SKM-1 (cell line): ENCODE results near the gene XDH.
A peak's percentile ranks its signal among the peaks of the same experiment; 100 is the strongest.

Experiments
- DNase-seq: peaks from one replicate; lab custom pipeline; 2025; ENCODE audit not compliant: unreplicated experiment; lab: John Stamatoyannopoulos, UW

Gene XDH

DNA sequence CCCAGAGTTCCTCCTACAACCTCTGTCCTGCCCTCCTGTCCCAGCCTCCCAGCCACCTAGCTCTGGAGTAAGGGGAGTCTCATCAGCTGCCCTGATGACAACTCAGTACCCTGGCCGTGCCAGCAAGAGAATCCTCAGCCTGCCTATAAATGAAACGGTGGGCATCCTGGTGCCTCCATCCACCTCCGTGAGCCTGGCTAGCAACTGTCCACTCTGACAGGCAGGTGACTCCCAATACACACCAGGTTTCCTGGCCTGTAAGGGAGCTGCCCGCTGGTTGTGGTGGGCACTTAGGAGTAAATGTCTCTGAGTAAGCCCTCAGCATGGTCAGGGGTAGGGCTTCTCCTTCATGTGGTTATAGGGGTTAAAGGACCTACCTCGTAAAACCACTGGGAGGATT is 81.5 kb downstream of the XDH start:
- no peak for DNase-seq

DNA sequence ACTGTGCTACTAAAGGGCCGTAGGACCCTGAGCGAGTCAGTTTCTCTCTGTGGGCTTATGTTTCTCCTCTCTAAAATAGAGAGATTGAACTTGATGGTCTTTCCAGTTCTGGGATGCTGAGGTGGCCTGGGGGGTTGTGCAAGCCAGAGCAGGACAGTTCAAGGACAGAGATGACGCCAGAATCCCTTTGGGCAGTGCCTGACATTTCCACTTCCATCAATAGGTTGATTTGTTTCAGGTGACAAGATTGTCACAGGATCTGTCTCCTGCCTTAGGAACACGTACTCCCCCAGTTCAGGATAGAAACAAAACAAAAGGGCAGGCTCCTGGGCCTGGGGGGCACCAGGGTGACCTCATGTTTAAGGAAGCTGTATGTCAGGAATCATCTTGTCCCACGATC is 82.0 kb downstream of the XDH start:
- DNase-seq = no peak

DNA sequence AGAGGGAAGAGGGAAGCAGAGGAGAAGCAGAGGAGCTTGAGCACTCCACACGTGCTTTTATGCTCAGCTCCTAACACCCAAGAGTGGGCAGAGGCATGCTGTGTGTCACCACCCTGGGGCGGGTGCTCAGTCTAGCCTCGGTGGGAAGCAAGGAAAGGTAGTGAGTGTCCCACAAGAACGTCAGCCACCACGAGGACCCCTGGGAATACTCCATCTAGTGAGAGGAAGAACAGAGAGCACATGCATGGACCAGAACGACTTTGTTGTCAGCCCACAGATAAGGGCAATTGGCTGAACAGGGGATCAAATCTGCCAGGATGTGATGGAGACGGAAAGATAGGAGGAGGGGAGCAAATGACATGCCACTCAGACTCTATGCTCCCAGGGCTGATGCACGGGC is 83.4 kb downstream of the XDH start:
- DNase-seq = no peak

DNA sequence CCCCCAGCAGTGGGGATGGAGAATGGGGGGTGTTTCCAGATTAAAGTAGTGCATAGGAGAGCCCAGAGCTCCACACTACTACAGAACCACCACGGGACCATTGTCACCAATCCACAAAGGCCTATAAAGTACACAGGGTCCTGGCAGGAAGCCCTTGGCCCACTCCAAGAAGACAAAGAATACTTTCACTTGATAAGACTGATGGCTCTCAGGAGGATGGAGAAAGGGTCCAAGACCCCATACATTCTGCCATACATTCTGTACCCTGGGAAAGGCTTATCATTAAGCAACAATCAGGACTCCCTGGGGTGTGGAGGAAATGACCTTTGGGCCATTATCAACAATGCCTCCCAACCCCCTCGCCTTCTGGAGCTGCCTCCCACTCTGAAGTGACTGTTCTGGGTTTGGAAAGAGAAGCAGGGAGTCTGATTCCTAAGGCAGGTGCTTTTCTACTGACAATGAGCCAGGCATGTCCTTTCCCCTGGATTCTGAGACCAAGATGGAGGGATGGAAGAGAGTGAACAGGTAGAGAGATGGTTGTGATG is 85.4 kb downstream of the XDH start:
- DNase-seq = no peak

DNA sequence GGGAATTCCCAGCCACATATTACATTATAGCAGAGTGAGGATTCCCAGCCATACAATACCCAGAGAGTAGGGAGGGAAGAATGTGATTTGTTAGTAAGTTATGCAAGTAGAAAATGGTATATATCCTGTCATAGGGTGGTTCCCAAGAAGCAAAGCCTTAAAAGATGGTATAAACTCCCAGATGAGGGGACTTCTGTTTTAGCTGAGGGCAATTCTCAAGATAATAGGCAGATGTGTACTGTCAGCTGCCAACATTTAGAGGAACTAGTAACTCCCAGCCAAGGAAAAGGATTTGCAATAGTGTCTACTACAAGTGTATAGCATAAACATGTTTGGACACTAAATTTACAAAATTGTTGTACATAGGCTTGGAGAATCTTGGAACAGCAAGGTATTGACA is 86.5 kb downstream of the XDH start:
- DNase-seq = no peak

DNA sequence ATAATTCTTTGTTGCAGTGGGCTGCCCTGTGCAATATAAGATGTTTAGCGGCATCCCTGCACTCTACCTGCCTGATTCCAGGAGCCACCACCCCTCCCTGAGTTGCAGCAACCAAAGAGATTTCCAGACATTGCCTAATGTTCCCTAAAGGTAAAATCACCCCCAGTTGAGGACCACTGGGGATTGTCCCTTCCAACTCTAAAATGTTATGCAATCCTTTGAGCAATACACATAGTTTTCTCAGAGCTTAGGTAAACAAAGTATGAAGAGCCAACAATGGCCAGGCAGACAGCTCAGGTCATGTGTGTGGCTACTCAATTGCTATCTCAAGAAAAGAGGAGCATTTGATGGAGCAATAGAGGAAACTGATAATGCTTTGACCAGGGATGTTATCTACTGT is 87.0 kb downstream of the XDH start:
- DNase-seq = no peak

DNA sequence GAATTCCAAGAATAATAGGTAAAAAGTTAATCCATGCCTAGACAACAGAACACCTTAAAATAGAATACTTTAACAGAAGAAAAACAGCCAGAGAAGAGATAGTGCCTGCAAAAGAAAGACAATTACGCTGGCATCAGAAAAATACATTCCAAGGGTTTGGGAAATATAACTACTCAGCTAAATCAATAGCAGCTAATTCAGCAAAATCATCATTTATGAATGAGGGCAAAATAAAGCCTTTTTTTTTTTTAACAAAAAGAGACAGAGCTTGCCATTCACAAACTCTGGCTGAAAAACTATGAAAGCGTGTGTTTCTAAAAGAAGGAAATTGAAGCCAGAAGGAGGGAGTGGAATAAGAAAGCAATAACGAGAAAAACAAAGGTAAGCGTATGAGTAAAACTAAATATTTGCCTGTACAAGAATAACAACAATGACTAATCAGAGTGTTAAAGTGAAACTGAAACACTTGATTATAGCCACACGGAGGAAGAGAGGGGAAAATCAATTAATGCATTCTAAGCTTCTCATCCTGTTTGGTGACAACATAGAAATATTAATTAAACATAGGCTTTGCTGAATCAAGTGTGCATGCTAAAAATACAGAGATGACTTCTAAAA is 90.4 kb downstream of the XDH start:
- no peak for DNase-seq

DNA sequence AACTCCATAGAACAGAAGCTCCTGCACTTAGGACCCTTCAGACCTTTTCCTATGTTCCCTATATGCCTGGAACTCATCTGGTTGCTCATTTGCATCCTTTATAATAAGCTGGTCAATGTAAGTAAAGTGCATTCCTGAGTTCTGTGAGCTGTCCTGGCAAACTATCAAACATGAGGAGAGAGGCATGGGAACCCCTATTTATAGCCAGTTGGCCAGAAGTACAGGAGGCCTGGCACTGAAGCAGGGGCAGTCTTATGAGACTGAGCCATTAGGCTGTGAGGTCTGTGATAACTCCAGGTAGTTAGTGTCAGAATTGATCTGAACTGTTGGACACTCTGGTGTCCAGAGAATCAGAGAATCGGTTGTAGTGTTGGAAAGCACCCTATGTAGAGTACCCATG is 92.2 kb downstream of the XDH start:
- DNase-seq = no peak

DNA sequence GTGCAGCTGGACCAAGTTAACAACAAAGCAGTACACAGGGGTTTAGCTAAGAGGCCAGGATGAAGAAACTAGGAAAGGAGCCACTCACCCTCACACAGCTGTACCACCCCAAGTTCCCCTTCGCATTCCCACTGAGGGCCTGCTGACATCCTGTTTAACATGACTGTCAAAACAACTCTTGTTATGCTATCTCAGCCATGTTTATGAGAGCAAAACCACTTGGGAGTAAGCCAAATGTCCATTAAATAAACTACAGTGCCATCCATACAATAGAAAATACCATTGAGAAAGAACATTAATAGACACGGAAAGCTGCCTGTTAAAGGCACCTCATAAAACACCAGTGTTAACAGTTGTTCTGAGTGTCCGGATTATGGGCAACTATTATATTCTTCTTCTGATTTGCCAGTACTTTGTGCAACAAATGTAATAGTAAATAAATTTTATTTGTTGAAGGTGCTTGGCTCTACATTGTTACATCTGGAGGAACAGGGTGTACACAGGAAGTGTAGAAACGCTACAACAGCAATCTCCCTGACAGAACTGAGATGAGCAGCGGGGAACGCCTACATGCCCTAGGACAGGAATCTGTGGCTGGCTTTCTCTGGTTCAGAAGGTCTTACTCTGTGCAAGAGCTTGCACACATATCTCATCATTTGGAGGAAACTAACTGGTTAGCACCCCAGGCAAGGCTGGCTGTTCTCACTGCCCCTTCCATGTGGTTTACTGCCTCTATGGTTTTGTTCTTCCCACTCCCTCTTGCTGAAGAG is 95.0 kb downstream of the XDH start:
- peak; percentile 65 for DNase-seq

DNA sequence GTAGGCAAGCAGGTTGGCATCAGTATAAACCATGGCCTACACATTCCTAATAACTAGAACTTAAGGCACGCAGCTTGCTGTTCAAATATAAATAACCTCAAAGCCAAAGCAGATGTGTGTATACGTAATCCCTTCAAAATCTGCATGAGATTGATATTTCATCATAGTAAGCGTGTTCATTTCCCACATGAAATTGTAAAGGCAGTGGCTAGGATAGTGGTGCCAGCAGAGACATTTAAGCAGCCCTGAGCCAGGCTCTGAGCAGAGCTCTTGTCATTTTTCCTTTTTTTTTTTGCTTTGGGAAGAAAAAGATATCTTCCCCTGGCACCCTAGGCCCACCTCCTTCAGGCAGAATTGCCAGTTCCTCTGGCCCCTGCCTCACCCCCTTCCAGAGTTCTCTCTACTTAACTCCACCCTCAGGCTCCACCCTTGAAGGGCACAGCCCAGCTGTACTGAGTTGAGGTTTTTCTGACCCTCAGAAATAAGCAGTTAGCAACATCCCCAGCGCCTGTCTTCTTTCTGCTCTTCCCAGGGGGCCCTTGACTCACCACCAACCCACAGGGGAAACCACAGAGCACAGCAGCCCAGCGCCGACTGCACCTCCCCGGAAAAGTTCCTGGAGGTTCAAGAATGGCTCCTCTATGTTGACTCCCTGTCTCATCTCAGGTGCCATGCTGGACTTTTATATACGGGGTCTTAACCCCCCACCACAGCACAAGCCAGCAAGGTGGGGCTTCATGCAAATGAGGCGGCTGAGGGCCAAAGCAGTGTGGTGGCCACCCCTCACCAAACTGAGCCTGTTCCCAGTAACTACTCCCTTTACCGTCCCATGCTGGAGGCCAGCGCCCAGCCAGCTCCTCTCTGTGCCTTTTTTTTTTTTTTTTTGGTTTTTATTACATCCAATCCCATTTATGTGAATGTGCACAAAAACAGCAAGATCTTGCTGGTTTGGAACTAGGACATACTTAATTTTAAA is 95.9 kb downstream of the XDH start:
- DNase-seq = peak; percentile 82

DNA sequence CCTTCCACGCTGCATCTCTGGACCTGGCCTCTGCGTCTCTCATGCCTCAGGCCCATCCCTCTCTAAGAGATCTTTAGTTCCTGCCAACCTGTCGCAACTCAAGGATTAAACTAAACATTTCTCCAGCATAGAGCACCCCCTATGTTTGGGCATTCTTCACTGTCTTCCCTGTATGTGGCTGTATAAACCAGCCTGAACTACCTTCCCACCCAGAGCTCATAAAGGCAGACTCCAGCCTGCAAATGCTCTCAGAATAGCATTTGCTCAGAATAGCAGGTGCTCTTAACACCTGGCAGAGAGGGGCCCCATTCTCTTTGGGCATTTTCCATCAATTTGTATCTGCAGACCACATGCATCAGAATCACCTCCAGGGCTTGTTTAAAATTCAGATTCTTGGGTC is 97.1 kb downstream of the XDH start:
- no peak for DNase-seq

DNA sequence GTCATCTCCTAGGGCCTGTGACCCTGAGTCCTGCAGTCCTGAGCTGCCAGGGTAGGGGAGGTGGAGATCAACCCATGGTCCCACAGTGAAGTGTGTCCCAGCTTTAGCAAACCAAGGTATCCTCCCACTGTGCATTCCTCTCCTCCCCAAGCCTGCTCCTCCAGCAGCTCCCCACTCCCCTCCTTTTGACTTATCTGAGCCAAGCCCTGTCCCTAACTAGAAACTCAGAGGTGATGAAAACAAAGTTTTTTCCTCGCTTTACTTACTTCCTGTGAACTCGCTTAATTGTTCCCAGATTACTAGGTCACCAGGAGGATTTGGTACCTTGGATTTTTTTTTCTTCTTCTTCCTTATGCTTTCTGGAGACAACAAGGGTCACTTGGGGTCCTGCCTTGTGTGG is 99.8 kb downstream of the XDH start:
- no peak for DNase-seq

DNA sequence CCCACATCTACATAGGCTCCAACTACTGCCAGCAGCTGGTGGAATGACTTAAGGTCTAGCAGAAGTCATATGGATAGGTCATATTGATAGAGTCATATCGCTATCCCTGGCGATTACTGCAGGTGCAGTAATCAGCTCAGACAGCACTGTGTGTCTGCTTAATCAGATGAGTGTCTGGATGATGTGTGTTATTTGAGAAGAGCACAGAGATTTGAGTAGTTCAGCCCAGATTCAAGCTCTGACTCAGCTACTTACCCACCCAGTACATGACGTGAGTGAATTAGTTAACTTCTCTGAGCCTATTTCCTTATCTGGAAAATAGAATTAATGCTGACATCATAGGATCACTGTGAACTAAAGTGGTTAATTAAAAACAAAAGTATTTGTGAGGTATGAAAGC is 101.6 kb downstream of the XDH start:
- no peak for DNase-seq

DNA sequence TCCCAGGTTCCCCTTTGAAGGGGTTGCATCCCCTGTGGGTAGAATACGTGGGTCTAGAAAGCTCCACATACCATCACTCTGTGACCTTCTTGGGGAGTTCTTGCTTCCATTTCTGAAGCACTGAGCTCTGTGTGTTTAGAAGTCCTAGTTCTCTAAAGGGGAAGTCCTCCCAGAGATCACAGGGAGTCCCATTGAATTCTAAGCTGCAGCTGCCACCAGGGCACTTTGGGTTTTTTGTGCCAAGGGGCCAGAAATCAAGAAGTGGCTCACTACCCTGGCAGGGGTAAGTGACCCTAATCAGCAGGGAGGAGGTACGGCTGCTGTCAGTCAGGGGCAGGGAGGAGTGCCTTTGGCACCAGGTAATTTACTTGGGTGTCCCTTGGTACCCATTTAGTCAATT is 109.7 kb downstream of the XDH start:
- no peak for DNase-seq

DNA sequence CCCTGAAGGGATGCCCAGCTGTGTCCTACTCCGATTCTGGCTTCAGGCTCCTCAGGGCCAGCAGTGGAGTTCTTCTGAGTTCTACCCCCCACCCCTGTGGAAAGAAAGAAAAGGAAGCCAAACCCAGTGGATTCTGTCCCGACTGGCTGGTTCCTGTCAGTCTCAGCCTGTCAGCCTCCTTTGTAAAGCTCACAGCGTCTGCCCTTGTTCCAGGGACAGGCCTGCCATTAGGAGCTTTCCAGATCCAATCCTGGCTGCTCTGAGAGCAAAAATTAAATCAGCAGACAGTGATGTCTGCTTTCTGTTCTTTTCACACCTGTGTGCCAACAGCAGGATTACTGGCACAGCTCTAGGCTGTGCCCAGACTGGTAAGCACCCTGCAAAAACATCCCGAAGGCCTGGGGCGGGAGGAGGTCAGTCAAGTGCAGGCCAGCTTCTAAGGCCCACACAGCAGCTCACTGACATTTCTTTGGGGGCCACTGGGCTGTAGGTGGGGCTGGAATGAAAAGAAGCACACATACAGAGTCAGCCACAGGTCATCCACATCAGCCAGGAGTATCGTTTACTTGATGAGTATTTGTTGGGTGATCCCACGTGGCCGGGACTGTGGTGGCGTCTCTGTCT is 111.5 kb downstream of the XDH start:
- DNase-seq = no peak

DNA sequence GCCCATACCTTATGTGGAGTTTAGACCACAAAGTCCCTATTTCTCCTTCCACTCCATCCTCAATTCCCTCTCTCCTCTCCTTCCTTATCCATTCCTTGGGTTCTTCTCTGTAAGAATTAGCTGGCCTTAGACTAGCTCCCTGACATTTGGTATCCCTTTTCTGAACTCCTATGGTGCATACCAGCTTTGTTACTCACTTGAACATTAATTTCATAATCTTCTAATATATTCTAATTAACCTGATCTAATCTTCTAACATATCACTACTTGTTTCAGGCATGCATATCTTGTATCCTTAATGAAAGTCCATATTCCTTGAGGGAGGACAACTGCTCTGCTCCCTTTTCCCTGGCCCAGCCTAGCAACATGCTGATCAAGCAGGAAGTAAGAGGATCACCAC is 114.2 kb downstream of the XDH start:
- no peak for DNase-seq

DNA sequence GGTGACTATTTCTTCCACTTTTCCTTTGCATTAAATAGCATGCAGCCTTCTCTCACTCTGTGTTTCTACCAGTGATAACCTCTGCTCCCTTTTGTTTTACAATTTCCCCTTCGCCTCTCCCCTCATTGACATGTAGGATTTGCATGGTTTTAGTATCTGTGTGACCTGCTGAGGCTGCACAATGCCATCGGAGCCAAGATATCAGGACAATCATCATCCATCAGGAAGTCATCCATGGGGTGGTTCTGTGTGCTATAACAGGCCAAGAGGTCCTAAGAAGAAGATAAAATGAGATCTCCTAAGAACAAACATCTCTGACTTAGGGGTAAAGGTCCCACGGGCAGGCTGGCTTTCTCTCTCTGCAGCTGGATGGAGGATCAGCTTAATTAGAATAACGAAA is 115.0 kb downstream of the XDH start:
- DNase-seq = no peak

DNA sequence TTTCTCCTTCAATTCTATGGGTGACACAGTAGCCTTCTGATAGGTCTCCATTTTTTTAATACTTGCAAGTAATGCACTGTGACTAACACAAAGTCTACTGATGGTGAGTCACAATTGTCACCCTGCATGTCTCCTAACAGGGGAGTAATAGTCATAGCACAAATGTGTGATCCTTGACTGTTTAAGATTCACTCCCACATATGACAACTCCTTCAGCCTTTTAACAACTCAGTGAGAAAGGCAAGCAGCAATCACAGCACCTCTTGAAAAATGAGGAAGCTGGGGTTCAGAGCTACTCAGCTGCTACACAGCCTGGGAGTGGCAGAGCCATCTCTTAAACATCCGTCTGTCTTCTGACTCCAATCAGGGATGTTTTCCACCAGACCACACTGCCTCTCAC is 116.8 kb downstream of the XDH start:
- DNase-seq = no peak

DNA sequence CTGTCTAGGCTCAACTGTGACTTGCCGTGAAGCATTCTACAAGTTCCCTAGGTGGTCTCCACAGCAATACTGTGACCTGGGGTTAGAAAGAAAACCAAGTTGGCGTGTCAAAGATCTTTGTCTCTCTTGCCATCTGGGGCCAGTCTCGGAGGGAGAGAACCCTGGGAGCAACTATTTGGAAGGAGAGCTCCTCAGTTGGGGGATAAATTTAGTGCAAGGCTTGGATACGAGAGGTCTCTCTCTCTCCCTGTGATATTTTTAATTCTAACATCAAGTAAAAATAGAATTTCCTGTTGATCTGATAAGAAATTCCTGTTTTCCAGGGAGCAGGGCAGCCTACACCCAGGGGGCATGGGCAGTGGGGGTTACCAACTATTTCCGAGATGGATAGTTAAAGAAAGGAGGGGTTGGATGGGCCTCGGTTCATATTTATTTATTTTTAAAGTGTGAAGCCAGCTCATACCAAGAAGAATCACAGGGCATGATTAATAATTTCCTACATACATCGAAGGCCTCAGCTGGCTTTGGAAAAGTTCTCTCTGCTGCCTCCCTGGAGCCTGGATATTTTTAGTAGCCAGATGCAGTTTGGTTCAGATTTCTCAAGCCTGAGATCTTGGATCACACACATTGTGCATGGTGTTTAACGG is 117.8 kb downstream of the XDH start:
- no peak for DNase-seq

DNA sequence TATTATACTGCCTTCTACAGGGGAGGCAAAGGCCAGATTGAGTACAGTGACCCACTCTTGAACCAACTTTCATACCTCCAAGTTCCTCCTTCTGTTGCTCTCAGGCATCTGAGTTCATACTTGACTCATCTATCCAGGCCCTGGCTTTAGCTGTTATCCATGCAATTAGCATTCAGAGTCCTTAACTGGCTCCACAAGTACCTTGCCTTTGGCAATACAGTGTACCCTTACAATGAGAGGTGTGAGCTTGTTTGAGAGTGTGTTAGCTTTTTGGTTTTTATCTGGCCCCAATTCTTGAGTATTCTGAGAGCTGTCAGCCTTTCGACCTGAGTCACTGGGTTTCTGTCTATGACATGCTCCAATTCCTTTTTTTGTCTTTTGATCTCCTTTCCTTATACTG is 120.3 kb downstream of the XDH start:
- no peak for DNase-seq

DNA sequence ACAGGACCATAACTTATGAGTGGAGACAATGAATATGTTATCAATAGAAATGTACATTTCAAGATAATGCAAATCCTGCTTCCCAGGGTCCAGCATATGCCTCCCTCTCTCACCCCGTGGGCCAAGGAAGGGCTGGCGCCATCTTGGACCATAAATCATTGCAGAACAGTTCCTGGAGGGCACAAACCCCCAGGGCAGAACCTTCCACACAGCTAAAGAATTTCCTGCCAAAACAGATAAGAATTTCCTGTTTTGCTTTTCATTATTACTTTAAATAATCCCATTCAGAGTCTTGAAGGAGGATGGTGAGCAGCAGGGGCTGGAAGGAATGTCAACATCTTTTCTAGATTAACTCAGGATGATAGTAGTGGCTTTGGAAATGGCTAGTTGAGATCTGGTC is 126.9 kb downstream of the XDH start:
- no peak for DNase-seq
